K562 (cell line): ENCODE data around the gene ZDHHC14. TPM values are rescaled to one million over a fixed set of nuclear protein-coding genes. Genes with fewer than 3 reads are reported as not detected.

ENCODE experiments used
- ATAC-seq: fragments of 200-7000 bp; cut with Tn5 transposase; 3 replicates; pipeline ENCODE4 v1.9.1; 2020; ENCODE audit warnings: moderate library complexity
- BruUV-seq: library from RNA; stranded (reverse); fragments of 400-500 nt; replicated peaks from 2 replicates; lab custom pipeline; 2021; lab: Mats Ljungman, UMichigan
- CTCF ChIA-PET: fragments of 300-600 bp; formaldehyde crosslinking; extraction: SDS; loops from one replicate; lab custom pipeline; 2021; ENCODE audit warnings: low intra/inter-chr PET ratio; lab: Yijun Ruan, JAX
- POLR2A ChIA-PET: fragments of 300-600, 350-650 bp; sonication (Branson Sonifier 250); formaldehyde crosslinking; extraction: SDS; loops from one replicate; lab custom pipeline; 2021; ENCODE audit warnings: antibody characterized with exemption, inconsistent platforms; lab: Yijun Ruan, JAX
- DNase-seq, 4 experiments: peaks; one replicate each; pipeline versions ENCODE4 v3.0.0 to v3.0.0-alpha.2; 2011 to 2018; ENCODE audit warnings: low spot score in 3 of 4, mixed read lengths in 3 of 4; ENCODE audit errors: extremely low read depth in 1 of 4
- FAIRE-seq: peaks from 2 replicates; lab custom pipeline; 2011; peaks lifted over from hg19 to GRCh38; lab: Jason Lieb, UNC
- H2AFZ ChIP-seq: 2 replicates; pipeline ENCODE4 v1.6.0; 2011; ENCODE audit warnings: low read depth, low read length, control low read depth, inconsistent platforms
- H3K27ac ChIP-seq: fragments of 200-600 bp; 3 replicates; pipeline ENCODE4 v1.8.0; 2011; ENCODE audit warnings: low read depth, mild to moderate bottlenecking, control low read depth, inconsistent platforms, low read length, moderate library complexity, mixed read lengths; ENCODE audit errors: extremely low read depth
- H3K27me3 ChIP-seq, 2 experiments: fragments of 300-600 bp in 1 of 2; 2 replicates in 1 of 2; 3 replicates in 1 of 2; pipeline versions ENCODE4 v1.6.0 to v1.8.0; 2011; ENCODE audit warnings: inconsistent platforms in 2 of 2, low read length in 2 of 2, mild to moderate bottlenecking in 1 of 2, mixed read lengths in 1 of 2, moderate library complexity in 1 of 2; ENCODE audit not compliant: control insufficient read depth in 2 of 2, insufficient read depth in 2 of 2
- H3K36me3 ChIP-seq: fragments of 300-600 bp; 3 replicates; pipeline ENCODE4 v1.8.0; 2011; ENCODE audit warnings: mild to moderate bottlenecking, low read length, inconsistent platforms; ENCODE audit not compliant: control insufficient read depth, insufficient read depth
- H3K4me1 ChIP-seq, 2 experiments: fragments of 200-600 bp in 1 of 2; replicated peaks in 1 of 2; 2 replicates in 1 of 2; 3 replicates in 1 of 2; pipeline versions ENCODE4 v1.5.1 to v1.8.0; 2011; ENCODE audit warnings: inconsistent platforms in 2 of 2, low read length in 2 of 2, mild to moderate bottlenecking in 1 of 2, mixed read lengths in 1 of 2, moderate library complexity in 1 of 2; ENCODE audit not compliant: control insufficient read depth in 2 of 2, insufficient read depth in 2 of 2
- H3K4me2 ChIP-seq: 2 replicates; pipeline ENCODE4 v1.6.1; 2011; ENCODE audit warnings: low read length, control low read depth, inconsistent platforms, mixed read lengths; ENCODE audit not compliant: insufficient read depth
- H3K4me3 ChIP-seq: fragments of 200-600 bp; sonication (generic), shearing (Covaris generic); 2 replicates; pipeline ENCODE4 v1.5.1; 2016; ENCODE audit warnings: control low read depth, inconsistent platforms
- H3K79me2 ChIP-seq: fragments of 200-600 bp; 3 replicates; pipeline ENCODE4 v1.8.0; 2011; ENCODE audit warnings: low read length, inconsistent platforms; ENCODE audit not compliant: control insufficient read depth, insufficient read depth
- H3K9ac ChIP-seq, 2 experiments: 2 replicates each; pipeline versions ENCODE4 v1.6.0 to v1.6.1; 2011; ENCODE audit warnings: low read depth in 2 of 2, low read length in 2 of 2, control low read depth in 1 of 2, inconsistent platforms in 1 of 2, mild to moderate bottlenecking in 1 of 2, mixed read lengths in 1 of 2; ENCODE audit not compliant: insufficient read depth in 1 of 2
- H3K9me1 ChIP-seq: one replicate; pipeline ENCODE4 v1.6.0; 2011; ENCODE audit warnings: inconsistent platforms, mild to moderate bottlenecking, low read length, moderate library complexity; ENCODE audit not compliant: control insufficient read depth, insufficient read depth
- H3K9me3 ChIP-seq: replicated peaks from 2 replicates; pipeline ENCODE4 v1.5.1; 2011; ENCODE audit warnings: low read depth, low read length, inconsistent platforms; ENCODE audit not compliant: control insufficient read depth, insufficient read depth
- H4K20me1 ChIP-seq: replicated peaks from 2 replicates; pipeline ENCODE4 v1.6.1; 2011; ENCODE audit warnings: low read length, inconsistent platforms, mixed read lengths; ENCODE audit not compliant: control insufficient read depth, insufficient read depth
- ADNP ChIP-seq: fragments of 200-800 bp; sonication (Bioruptor generic); IDR thresholded peaks from 2 replicates; pipeline ENCODE4 v1.6.1; 2016; ENCODE audit warnings: missing genetic modification characterization, missing compliant biosample characterization
- BCOR ChIP-seq: fragments of 450-650 bp; IDR thresholded peaks from 2 replicates; pipeline ENCODE4 v1.6.1; 2016
- PHF20 ChIP-seq: fragments of 450-650 bp; IDR thresholded peaks from 2 replicates; pipeline ENCODE4 v1.6.1; 2018; ENCODE audit not compliant: partially characterized antibody
- WGBS: fragments of 100-300 bp; shearing (Covaris generic); methylation state at CpG from one replicate; pipeline ENCODE4 v1.1.6; 2016; ENCODE audit warnings: low coverage, mixed read lengths; ENCODE audit not compliant: insufficient coverage; ENCODE audit errors: missing lambda C conversion rate; 5-methylcytosine and 5-hydroxymethylcytosine counted together
- in situ Hi-C: fragments of 300-500 bp; cut with MboI; formaldehyde crosslinking; loops from 4 replicates; pipeline ENCODE4 v1.15.0; 2018; ENCODE audit warnings: inconsistent platforms, mixed read lengths
- intact Hi-C: fragments of 100-400 bp; cut with micrococcal nuclease; formaldehyde crosslinking; loops from 2 replicates; pipeline ENCODE4 v1.14.2; 2022
- polyA plus RNA-seq, 8 experiments: library from polyadenylated mRNA; depleted of rRNA in 4 of 8; stranded (reverse) in 5 of 8; unstranded in 3 of 8; fragments of >200 nt; fragmentation: Nextera tagmentation in 2 of 8; fragmentation: Illumina TruSeq in 1 of 8; extraction: Ambion mirVana in 2 of 8; extraction: Trizol in 1 of 8; gene quantifications; 2 replicates each; pipeline versions ENCODE4 v1.2.1 to v1.2.3, GENCODE V29; 2011 to 2014; ENCODE audit warnings: inconsistent platforms in 1 of 8, missing spikeins in 1 of 8
- total RNA-seq, 7 experiments: library from RNA; depleted of rRNA in 6 of 7; stranded (reverse); fragments of >200 nt in 6 of 7; fragmentation: Illumina TruSeq in 2 of 7; extraction: Trizol in 2 of 7; gene quantifications; 2 replicates each; pipeline versions ENCODE4 v1.2.1 to v1.2.3, GENCODE V29; 2011 to 2021; ENCODE audit warnings: low replicate concordance in 1 of 7
- TF ChIP-seq, protein P1 (sequence below): sonication (generic); formaldehyde crosslinking; IDR thresholded peaks from 2 replicates; pipeline ENCODE4 v1.8.0; 2023; ENCODE audit warnings: mild to moderate bottlenecking, missing genetic modification reagents

Gene ZDHHC14
- total and polyA plus RNA-seq, 9 of the 15 experiments (the other 6 are each of a cell fraction or from before 2014, with no cell fraction given) = 0.92 to 23.1 (median 13.8) TPM

DNA sequence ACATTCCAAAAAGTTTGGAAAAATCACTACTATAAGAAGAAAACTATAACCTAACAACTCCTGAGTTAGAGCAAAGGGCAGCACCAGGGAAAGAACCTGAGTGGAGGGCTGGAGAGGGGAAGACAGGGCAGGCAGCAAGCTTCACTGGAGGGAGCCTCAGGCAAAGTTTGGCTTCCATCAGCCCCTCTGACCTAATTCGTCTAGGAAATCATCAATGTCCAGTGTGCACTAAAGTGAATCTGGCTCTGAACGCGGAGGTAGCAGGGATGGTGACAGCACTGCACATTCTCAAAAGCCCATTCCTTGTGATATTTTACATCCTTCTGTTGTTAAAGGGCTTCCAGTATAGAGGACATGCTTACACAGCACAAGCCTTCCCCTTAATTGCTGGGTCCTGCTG lies 87.1 kb downstream of the ZDHHC14 start:
- no TSS peak for BruUV-seq

More for the DNA sequence above, 87.1 kb downstream of the ZDHHC14 start:
- H3K9ac ChIP-seq = no peak overlapping the region; a peak in 1 of 4 replicates
- no peak for FAIRE-seq
- no peak overlapping the region for H3K27ac ChIP-seq
- peaks cover 21% of the 10 kb centered on the region; the same call in 2 of the 3 replicates for H3K79me2 ChIP-seq
- CTCF ChIA-PET = no interaction called here
- H3K36me3 ChIP-seq = no peaks in the 10 kb centered on the region
- in situ Hi-C loops = no loop called here
- no peak overlapping the region for H2AFZ ChIP-seq
- H3K4me3 ChIP-seq = no peak overlapping the region
- H3K9me1 ChIP-seq = no peaks in the 10 kb centered on the region
- no peak overlapping the region for H3K4me2 ChIP-seq
- H3K9me3 ChIP-seq = no peaks in the 10 kb centered on the region
- no peaks in the 10 kb centered on the region for H3K27me3 ChIP-seq
- no peak for TF ChIP-seq BCOR
- TF ChIP-seq, protein P1, sequence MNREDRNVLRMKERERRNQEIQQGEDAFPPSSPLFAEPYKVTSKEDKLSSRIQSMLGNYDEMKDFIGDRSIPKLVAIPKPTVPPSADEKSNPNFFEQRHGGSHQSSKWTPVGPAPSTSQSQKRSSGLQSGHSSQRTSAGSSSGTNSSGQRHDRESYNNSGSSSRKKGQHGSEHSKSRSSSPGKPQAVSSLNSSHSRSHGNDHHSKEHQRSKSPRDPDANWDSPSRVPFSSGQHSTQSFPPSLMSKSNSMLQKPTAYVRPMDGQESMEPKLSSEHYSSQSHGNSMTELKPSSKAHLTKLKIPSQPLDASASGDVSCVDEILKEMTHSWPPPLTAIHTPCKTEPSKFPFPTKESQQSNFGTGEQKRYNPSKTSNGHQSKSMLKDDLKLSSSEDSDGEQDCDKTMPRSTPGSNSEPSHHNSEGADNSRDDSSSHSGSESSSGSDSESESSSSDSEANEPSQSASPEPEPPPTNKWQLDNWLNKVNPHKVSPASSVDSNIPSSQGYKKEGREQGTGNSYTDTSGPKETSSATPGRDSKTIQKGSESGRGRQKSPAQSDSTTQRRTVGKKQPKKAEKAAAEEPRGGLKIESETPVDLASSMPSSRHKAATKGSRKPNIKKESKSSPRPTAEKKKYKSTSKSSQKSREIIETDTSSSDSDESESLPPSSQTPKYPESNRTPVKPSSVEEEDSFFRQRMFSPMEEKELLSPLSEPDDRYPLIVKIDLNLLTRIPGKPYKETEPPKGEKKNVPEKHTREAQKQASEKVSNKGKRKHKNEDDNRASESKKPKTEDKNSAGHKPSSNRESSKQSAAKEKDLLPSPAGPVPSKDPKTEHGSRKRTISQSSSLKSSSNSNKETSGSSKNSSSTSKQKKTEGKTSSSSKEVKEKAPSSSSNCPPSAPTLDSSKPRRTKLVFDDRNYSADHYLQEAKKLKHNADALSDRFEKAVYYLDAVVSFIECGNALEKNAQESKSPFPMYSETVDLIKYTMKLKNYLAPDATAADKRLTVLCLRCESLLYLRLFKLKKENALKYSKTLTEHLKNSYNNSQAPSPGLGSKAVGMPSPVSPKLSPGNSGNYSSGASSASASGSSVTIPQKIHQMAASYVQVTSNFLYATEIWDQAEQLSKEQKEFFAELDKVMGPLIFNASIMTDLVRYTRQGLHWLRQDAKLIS (CRISPR knock-in tag) = no peak
- TF ChIP-seq ADNP (tag) = no peak
- no peak for TF ChIP-seq PHF20
- TF ChIP-seq, all 486 proteins: peak for 0
- 79% methylated on average over 3 of the region's 3 CpGs for WGBS
- POLR2A ChIA-PET = interaction anchor here (0.7 to 4.4 kb wide), 2 partner anchors 9 to 14 kb away, joined by 3 to 14 read pairs; no protein-coding TSS in a partner anchor
- H4K20me1 ChIP-seq = no peaks in the 10 kb centered on the region
- DNase-seq (no peak), ATAC-seq (no peak)
- H3K4me1 ChIP-seq = peaks cover 23 to 29% of the 10 kb centered on the region in 2 experiments
- intact Hi-C loops = no loop called here
